Activated naive CD4-positive, alpha-beta T cell treated with anti-CD3 and anti-CD28 coated beads for 36 hours (primary cell): ENCODE results near the gene HES5. TPM values are rescaled to one million over a fixed set of nuclear protein-coding genes. Genes with fewer than 3 reads are reported as not detected.

Experiments used
- CTCF ChIA-PET: fragments of 350-600 bp; sonication (Branson Sonifier 250); formaldehyde crosslinking; loops from one replicate; lab custom pipeline; 2021; ENCODE audit warnings: antibody characterized with exemption; lab: Charles Lee
- DNase-seq: peaks from one replicate; pipeline ENCODE4 v3.0.0-alpha.2; 2020
- H3K27ac Mint-ChIP-seq: one replicate; pipeline ENCODE4 v1.8.0; 2021; ENCODE audit warnings: mild to moderate bottlenecking, mixed read lengths
- H3K27me3 Mint-ChIP-seq: one replicate; pipeline ENCODE4 v1.8.0; 2021; ENCODE audit warnings: low read depth, mixed read lengths
- H3K36me3 Mint-ChIP-seq: one replicate; pipeline ENCODE4 v1.8.0; 2021; ENCODE audit warnings: low read depth, mixed read lengths
- H3K4me1 Mint-ChIP-seq: one replicate; pipeline ENCODE4 v1.8.0; 2021; ENCODE audit warnings: low read depth, mixed read lengths
- H3K4me3 Mint-ChIP-seq: one replicate; pipeline ENCODE4 v1.8.0; 2021; ENCODE audit warnings: mild to moderate bottlenecking, moderate library complexity, mixed read lengths
- H3K9me3 Mint-ChIP-seq: one replicate; pipeline ENCODE4 v1.8.0; 2021; ENCODE audit warnings: mixed read lengths
- intact Hi-C: fragments of 100-400 bp; cut with micrococcal nuclease; formaldehyde crosslinking; loops from one replicate; pipeline ENCODE4 v1.15.1; 2023
- total RNA-seq, 2 experiments: library from RNA; stranded (reverse); gene quantifications; one replicate each; pipeline ENCODE4 v1.2.3, GENCODE V29; 2021

HES5 gene
- total RNA-seq, 2 experiments from 2014 or later = not detected

DNA sequence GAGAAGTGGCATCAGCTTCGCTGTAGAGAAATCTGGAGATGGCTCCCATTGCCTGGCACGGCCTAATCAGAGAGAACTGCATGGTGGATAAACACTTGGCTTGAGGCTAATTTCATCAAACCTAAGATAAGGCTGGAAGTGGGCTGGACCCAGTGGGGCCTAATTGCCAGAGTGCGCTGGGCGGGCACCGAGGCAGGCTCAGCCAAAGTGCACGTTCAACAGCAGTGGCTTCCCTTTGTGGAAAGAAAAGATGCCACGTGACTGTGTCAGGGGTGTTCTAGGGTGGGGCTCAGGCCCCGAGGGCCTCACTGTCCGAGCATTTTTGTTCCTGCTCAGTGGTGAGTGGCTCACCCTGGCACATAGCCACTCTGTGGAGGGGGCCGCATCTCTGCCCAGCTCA is 48.2 kb downstream of the HES5 start:
- CTCF ChIA-PET = no interaction called here
- intact Hi-C loops = no loop called here
- H3K4me1 Mint-ChIP-seq = no peaks in the 10 kb centered on the region
- H3K36me3 Mint-ChIP-seq = no peaks in the 10 kb centered on the region
- H3K27me3 Mint-ChIP-seq = no peaks in the 10 kb centered on the region
- H3K9me3 Mint-ChIP-seq = no peaks in the 10 kb centered on the region
- no peak overlapping the region for H3K27ac Mint-ChIP-seq
- no peak for DNase-seq
- no peak overlapping the region for H3K4me3 Mint-ChIP-seq

DNA sequence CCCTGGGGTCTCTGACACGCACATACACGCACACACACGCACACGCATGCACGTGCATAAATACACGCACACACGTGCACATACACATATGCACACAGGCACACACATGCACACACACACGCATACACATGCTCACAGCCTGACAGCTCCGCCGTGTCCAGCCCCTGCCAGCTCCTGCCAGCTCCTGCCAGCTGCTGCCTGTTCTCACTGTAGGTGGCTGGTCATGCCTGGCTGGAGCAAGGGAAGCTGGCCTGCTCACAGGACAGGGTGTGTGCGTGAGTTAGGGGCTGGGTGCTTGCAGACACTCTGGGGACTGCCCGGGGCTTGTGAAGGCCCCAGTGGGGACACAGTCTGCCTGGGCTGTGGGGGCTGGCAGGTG is 49.1 kb downstream of the HES5 start:
- Mint-ChIP-seq H3K27me3 (no peaks in the 10 kb centered on the region), H3K36me3 (no peaks in the 10 kb centered on the region), H3K9me3 (no peaks in the 10 kb centered on the region), H3K4me1 (no peaks in the 10 kb centered on the region), H3K4me3 (no peak overlapping the region), H3K27ac (no peak overlapping the region)
- intact Hi-C loops = no loop called here
- no peak for DNase-seq
- CTCF ChIA-PET = interaction anchor here (1.1 kb wide), 1 partner anchor 66 kb away, joined by 3 read pairs; no protein-coding TSS in a partner anchor

DNA sequence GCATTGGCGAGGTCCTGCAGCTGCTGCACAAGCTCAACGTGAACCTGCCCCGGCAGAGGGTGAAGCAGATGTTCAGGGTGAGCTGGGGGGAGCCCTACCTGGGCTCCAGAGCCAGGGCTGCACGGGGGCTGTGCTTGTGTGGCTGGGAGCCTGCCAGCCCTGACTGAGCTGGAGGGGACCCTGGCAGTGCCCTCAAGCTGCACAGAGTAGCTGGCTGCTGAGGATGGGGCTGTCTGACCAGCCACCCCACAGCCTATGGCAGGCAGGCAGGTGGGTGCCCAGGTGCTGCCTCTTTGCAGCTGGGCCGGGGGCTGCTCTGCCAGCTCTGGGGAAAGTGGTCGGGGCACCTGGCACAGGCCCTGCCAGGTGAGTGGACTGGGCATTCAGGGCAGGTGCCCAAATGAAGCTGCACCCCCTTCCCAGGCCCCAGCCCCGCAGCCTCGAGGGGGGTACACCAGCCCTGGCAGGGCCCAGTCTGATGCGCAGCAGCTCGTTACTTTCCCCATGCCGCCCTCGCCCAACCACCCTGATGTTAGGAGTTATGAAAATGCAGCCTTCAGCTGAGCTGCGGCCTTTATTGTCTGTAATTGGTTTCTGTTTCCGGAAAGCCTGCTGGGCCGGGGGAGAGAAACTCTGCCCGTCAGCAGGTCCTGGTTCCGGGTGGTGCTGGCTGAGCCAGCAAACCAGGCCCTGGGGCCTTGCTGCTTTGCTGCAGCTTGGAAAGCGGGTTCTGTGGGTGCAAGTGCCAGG is 49.7 kb downstream of the HES5 start:
- Mint-ChIP-seq H3K4me1 (no peaks in the 10 kb centered on the region), H3K9me3 (no peaks in the 10 kb centered on the region), H3K27me3 (no peaks in the 10 kb centered on the region), H3K36me3 (no peaks in the 10 kb centered on the region), H3K4me3 (no peak overlapping the region), H3K27ac (no peak overlapping the region)
- intact Hi-C loops = no loop called here
- CTCF ChIA-PET = interaction anchor here (1.1 kb wide), 1 partner anchor 65 kb away, joined by 3 read pairs; no protein-coding TSS in a partner anchor
- no peak for DNase-seq

DNA sequence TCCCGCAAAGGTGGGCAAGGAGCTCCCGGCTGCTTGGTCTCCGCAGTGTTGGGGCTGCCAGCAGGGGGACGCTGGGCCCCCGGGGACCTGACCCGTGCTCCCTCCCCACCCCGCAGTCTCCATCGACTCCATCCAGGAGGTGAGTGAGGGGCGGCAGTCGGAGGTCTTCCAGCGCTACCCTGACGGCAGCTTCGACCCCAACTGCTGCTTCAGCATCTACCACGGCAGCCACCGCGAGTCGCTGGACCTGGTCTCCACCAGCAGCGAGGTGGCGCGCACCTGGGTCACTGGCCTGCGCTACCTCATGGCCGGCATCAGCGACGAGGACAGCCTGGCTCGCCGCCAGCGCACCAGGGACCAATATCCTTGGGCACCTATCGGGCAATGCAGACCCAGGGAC is 50.4 kb downstream of the HES5 start:
- Mint-ChIP-seq H3K27me3 (no peaks in the 10 kb centered on the region), H3K4me3 (no peak overlapping the region), H3K4me1 (no peaks in the 10 kb centered on the region), H3K27ac (no peak overlapping the region), H3K36me3 (no peaks in the 10 kb centered on the region), H3K9me3 (no peaks in the 10 kb centered on the region)
- CTCF ChIA-PET = no interaction called here
- intact Hi-C loops = no loop called here
- DNase-seq = no peak

GRCh38 chr1:2479186-2479585 is 50.9 kb downstream of the HES5 start:
- Mint-ChIP-seq H3K4me1 (no peaks in the 10 kb centered on the region), H3K4me3 (no peak overlapping the region), H3K27me3 (no peaks in the 10 kb centered on the region), H3K36me3 (no peaks in the 10 kb centered on the region), H3K27ac (no peak overlapping the region), H3K9me3 (no peaks in the 10 kb centered on the region)
- intact Hi-C loops = no loop called here
- DNase-seq = no peak
- CTCF ChIA-PET = no interaction called here

Other genes starting within 250 kb of the HES5 start
- gene MORN1, start 138.7 kb downstream of the HES5 start, total RNA-seq = 1 to 10 TPM; 3.2 to 4.9 TPM
- gene RER1, start 138.4 kb downstream of the HES5 start, total RNA-seq = 100 to 1,000 TPM; 115 to 124 TPM
- gene PEX10, start 117.7 kb downstream of the HES5 start, total RNA-seq = 1 to 10 TPM; 8.6 to 9.1 TPM
- gene PLCH2, start 54.0 kb downstream of the HES5 start, total RNA-seq = 1 to 10 TPM; 2.1 TPM
- 10 to 100 TPM; 46.6 to 51.4 TPM for gene PANK4, start 3.7 kb downstream of the HES5 start, total RNA-seq
- 100 to 1,000 TPM; 120 to 123 TPM for gene TNFRSF14, start 26.1 kb upstream of the HES5 start, total RNA-seq
- gene PRXL2B, start 56.5 kb upstream of the HES5 start, total RNA-seq = 10 to 100 TPM; 21.8 to 22.1 TPM
- 1 to 10 TPM; 1.2 to 1.5 TPM for gene MMEL1, start 102.8 kb upstream of the HES5 start, total RNA-seq